ENCODE data around the gene FAM83G.

The FAM83G gene

DNA sequence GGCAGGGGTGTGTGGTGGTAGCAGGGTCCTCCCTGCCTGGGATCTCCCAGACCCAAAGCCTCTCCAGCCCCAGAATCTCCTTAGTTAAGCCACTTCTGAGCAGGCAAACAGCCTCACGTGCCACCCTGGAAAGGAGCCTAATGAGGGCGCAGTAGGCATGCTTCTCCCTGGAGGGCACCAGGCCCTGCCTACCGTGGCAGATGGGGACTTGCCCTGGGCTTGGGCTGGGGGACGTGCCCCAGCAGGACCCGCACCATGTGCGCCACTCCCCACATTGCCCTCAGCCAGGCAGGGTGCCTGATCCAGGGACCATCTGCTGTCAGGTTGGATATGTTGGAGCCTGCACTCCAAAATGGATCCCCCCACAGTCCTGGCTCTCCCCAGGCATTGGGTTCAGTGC is 14.2 kb downstream of the FAM83G start:
- Mint-ChIP-seq H3K27me3 (no peaks in the 10 kb centered on the region), H3K4me1 (peaks cover 25% of the 10 kb centered on the region), H3K9me3 (peaks cover 4% of the 10 kb centered on the region), H3K27ac (no peak overlapping the region), H3K36me3 (peaks cover 12% of the 10 kb centered on the region), H3K4me3 (no peak overlapping the region)

DNA sequence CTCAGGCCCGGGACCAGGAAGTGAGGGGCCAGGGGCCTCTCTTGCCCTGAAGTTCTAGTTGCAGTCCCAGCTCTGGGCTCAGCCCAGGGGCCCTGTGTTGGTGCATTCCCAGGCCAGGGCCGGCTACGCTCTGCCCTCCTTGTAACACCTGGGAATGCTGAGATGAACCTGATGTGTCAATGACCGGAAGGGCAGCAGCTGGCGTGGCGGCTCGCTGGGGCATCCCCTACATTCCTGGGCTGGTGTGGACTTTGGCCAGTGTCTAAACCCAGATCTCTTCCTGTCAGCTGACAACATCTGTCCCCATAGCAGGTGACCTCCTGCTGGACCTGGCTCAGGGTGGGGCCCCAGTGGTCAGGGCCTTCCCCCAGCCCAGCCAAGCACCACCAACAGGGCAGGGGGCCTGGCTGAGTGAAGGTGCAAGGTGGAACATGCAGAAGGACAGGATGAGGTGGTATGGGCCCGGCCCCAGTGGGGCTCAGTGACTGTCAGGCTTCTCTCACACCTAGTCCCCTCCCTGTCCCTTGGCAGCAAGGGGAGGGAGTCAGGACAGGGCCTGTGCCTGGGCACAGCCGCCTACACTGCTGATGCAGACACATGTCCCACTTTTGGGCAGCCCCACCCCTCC is 15.9 kb downstream of the FAM83G start:
- Mint-ChIP-seq H3K4me1 (peaks cover 13% of the 10 kb centered on the region), H3K9me3 (no peaks in the 10 kb centered on the region), H3K36me3 (peaks cover 7% of the 10 kb centered on the region), H3K4me3 (no peak overlapping the region), H3K27ac (no peak overlapping the region), H3K27me3 (no peaks in the 10 kb centered on the region)

- H3K4me3 Mint-ChIP-seq = no peak overlapping the region
- H3K27ac Mint-ChIP-seq = no peak overlapping the region
- H3K36me3 Mint-ChIP-seq = peaks cover 4% of the 10 kb centered on the region
- H3K4me1 Mint-ChIP-seq = peaks cover 6% of the 10 kb centered on the region
- no peaks in the 10 kb centered on the region for H3K9me3 Mint-ChIP-seq
- no peaks in the 10 kb centered on the region for H3K27me3 Mint-ChIP-seq
These were observed 16.6 kb downstream of the FAM83G start for GRCh38 chr17:18987862-18988545.

DNA sequence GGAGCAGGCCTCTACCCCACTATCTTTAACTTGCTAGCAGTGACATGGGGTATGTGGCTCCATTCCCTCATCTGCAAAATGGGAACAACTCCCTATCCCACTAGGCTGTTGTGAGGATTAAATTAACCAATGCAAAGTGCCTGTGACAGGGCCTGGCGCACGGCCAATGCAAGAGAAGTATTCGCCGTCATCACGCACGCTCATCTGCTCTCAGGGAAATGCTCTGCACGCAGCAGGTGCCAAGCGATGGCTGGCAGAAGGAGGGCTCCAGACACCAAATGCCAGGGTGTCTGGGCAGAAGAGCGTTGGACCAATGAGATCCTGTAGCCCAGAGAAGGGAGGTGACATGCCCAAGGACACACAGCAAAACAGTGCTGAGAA is 17.3 kb downstream of the FAM83G start:
- H3K27me3 Mint-ChIP-seq = no peaks in the 10 kb centered on the region
- no peak overlapping the region for H3K27ac Mint-ChIP-seq
- H3K36me3 Mint-ChIP-seq = peaks cover 4% of the 10 kb centered on the region

DNA sequence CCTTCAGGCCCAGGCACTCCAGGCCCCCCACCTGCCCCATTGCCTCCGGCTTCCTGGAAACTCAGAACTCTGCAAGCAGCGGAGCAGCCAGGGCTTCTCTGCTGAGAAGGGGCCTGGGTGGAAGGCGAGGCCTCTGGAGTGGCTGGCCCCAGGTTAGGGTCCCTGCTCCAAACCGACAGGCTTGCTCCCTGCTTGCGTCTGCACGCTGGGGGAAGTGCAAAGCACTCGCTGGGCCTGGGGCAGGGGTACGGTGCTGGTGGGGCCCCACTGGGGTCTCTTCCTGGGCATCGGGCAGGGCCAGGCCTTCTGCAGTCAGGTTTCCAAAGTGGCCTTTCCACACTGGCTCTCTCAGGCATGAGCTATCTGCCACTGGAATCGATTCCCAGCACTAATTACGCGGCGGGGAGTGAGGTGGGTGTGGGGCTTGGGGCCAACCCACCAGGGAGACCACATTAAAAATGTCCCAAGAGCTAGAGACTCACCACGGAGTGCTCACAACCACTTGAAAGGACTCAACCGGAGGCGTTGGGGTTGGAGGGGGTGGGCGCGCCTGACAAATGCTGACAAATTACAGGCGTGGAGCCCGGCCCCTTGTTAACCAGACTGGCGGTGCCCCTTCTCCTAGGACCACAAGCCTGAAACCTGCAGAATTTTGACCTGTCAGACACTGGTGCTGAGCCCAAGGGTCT is 17.9 kb downstream of the FAM83G start:
- Mint-ChIP-seq H3K4me1 (no peaks in the 10 kb centered on the region), H3K27ac (no peak overlapping the region), H3K27me3 (no peaks in the 10 kb centered on the region), H3K4me3 (no peak overlapping the region), H3K9me3 (no peaks in the 10 kb centered on the region), H3K36me3 (peaks cover 4% of the 10 kb centered on the region)

More for the DNA sequence above, 17.3 kb downstream of the FAM83G start:
- no peaks in the 10 kb centered on the region for H3K9me3 Mint-ChIP-seq
- no peaks in the 10 kb centered on the region for H3K4me1 Mint-ChIP-seq
- H3K4me3 Mint-ChIP-seq = no peak overlapping the region

DNA sequence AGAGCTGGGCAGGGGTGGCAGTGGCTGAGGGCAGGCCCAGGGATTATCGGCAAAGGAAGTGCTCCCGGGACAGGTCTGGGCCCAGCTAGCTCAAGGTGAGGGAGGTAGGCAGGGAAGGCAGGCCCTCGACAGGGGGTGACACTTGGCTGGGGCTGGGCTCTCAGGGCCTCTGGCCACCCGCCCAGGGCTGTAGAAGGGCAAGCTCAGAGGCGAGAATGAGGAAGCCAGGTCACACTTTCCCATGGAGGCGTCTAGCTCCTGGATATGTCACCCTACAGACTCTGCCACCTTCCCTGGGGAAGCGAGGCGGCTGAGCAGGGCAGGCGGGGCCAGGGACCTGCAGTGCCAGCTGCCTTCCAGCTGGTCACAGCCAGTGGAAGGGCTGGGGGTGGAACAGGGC is 19.1 kb downstream of the FAM83G start:
- no peaks in the 10 kb centered on the region for H3K9me3 Mint-ChIP-seq
- no peak overlapping the region for H3K27ac Mint-ChIP-seq
- peaks cover 4% of the 10 kb centered on the region for H3K36me3 Mint-ChIP-seq

GRCh38 chr17:18984273-18985114 is 20.1 kb downstream of the FAM83G start:
- no peak overlapping the region for H3K27ac Mint-ChIP-seq
- no peaks in the 10 kb centered on the region for H3K4me1 Mint-ChIP-seq
- peaks cover 4% of the 10 kb centered on the region for H3K36me3 Mint-ChIP-seq
- H3K27me3 Mint-ChIP-seq = no peaks in the 10 kb centered on the region
- H3K4me3 Mint-ChIP-seq = no peak overlapping the region
- H3K9me3 Mint-ChIP-seq = no peaks in the 10 kb centered on the region

More for the DNA sequence above, 19.1 kb downstream of the FAM83G start:
- Mint-ChIP-seq H3K4me3 (no peak overlapping the region), H3K27me3 (no peaks in the 10 kb centered on the region), H3K4me1 (no peaks in the 10 kb centered on the region)

GRCh38 chr17:18981642-18982424 is 22.7 kb downstream of the FAM83G start:
- no peak overlapping the region for H3K4me3 Mint-ChIP-seq
- no peaks in the 10 kb centered on the region for H3K9me3 Mint-ChIP-seq
- no peaks in the 10 kb centered on the region for H3K4me1 Mint-ChIP-seq
- peaks cover 3% of the 10 kb centered on the region for H3K36me3 Mint-ChIP-seq
- H3K27ac Mint-ChIP-seq = peak overlapping the region; percentile 23
- H3K27me3 Mint-ChIP-seq = no peaks in the 10 kb centered on the region

DNA sequence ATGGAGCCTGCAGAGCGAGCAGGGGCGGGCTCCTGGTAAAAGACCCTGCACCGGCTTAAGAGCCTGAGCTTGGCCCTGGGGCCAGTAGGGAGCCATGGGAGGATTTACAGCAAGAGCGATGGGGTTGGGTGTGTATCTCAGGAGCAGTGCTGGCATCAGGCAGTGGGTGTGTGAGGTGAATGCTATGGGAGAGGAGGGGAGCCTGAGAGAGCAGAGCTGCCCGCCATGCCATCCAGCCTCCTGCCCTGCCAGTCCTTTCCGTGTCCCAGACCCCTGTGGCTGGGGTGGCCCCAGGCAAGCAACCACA is 23.3 kb downstream of the FAM83G start:
- no peak overlapping the region for H3K27ac Mint-ChIP-seq
- H3K4me1 Mint-ChIP-seq = no peaks in the 10 kb centered on the region
- H3K27me3 Mint-ChIP-seq = no peaks in the 10 kb centered on the region
- no peaks in the 10 kb centered on the region for H3K9me3 Mint-ChIP-seq
- no peak overlapping the region for H3K4me3 Mint-ChIP-seq
- H3K36me3 Mint-ChIP-seq = peaks cover 4% of the 10 kb centered on the region

DNA sequence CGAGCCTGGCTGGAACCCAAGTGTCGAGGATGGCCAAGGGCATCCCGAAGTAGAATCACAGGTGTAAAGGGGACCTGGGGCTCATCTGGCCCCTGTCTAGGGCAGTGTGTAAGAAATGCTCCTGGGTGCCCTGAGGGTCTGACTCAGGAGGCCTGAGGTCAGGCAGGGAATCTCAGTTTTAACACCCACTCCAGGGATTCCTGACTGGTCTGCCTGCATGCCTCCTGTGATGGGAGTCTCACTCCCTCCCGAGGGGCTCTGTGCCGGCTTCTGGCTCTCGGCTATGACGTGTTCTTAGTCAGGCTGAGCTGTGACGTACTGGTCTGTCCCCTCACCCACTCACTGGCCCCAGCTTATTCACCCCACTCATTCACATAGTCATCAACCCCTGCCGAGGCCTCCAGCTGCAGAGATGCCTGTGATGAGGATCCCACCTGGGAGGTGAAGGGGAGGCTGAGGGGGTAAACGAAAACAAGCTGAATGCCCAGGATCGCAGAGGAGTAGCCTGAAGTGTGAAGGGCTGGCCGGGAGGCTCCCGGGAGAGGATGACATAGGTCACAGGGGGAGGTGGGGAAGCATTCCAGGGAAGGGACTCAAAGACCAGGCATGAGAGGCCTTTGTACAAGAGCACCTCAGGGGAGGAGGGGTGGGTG is 23.8 kb downstream of the FAM83G start:
- Mint-ChIP-seq H3K9me3 (no peaks in the 10 kb centered on the region), H3K27ac (no peak overlapping the region), H3K36me3 (peaks cover 1% of the 10 kb centered on the region), H3K4me1 (no peaks in the 10 kb centered on the region), H3K4me3 (no peak overlapping the region), H3K27me3 (no peaks in the 10 kb centered on the region)

DNA sequence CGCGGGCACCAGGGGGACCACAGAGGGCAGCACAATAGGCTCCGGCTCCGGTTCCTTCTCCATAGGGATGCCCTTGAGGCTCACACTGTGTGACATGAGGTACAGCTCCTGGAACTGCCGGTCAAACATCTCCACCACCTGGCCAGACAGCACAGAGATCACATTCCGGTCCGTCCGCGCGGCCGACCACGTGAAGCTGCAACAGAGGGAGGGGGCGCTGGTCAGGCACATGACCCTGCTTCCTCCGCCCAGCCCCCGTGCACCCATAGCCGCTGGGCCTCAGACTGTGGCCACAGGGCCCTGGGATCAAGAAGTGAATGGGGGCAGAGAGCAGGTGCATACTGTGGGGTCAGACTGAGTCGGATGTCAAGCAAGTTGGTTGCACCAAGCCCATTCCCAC is 25.9 kb downstream of the FAM83G start:
- H3K27me3 Mint-ChIP-seq = no peaks in the 10 kb centered on the region
- peaks cover 1% of the 10 kb centered on the region for H3K36me3 Mint-ChIP-seq
- no peak overlapping the region for H3K4me3 Mint-ChIP-seq
- no peaks in the 10 kb centered on the region for H3K9me3 Mint-ChIP-seq
- peaks cover 8% of the 10 kb centered on the region for H3K4me1 Mint-ChIP-seq
- no peak overlapping the region for H3K27ac Mint-ChIP-seq

DNA sequence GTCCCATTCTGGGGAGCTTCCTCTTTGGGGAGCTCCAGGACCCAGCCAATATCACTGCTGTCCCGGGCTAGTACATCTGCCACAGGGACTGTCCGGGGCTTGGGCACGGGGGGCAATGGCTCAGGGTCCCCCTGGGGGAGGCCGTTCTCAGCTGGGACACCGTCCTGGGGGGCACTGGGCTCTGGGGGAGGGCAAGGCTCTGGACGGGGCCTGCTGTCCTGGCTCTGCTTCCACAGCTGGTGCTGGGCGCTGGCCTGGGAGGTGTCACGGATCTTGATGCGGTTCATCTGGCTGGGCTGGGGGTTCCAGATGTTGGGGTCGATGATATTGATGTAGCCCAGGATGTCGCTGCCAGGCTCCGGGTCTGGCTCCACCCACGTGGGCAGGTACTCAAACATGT is 26.5 kb downstream of the FAM83G start:
- peaks cover 3% of the 10 kb centered on the region for H3K36me3 Mint-ChIP-seq
- no peaks in the 10 kb centered on the region for H3K27me3 Mint-ChIP-seq
- no peak overlapping the region for H3K27ac Mint-ChIP-seq
- H3K9me3 Mint-ChIP-seq = no peaks in the 10 kb centered on the region
- peaks cover 8% of the 10 kb centered on the region for H3K4me1 Mint-ChIP-seq
- no peak overlapping the region for H3K4me3 Mint-ChIP-seq

DNA sequence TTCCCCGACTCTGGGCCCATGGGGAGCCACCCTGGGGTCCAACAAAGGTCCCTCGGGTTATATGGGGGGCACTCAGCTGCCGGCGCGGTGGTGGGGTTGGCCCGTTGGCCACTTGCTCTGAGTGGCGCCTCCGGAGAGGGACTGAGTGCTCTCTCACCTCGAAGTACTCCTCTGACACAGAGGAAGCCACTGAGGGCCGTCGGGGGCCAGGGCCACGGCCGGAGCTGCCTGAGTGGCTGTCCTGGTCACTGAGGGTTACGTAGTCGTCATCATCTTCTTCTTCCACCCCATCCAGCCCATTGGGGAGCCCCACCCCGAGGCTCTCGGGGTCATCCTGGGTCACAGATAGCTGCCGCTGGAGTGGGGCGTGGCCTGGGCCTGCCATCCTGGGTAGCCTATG is 26.9 kb downstream of the FAM83G start:
- Mint-ChIP-seq H3K27ac (no peak overlapping the region), H3K4me3 (no peak overlapping the region), H3K4me1 (peaks cover 8% of the 10 kb centered on the region), H3K36me3 (peaks cover 3% of the 10 kb centered on the region), H3K9me3 (no peaks in the 10 kb centered on the region), H3K27me3 (no peaks in the 10 kb centered on the region)

GRCh38 chr17:18977021-18977420 is 27.5 kb downstream of the FAM83G start:
- Mint-ChIP-seq H3K36me3 (peaks cover 3% of the 10 kb centered on the region), H3K4me3 (no peak overlapping the region), H3K4me1 (peaks cover 8% of the 10 kb centered on the region), H3K27me3 (no peaks in the 10 kb centered on the region), H3K9me3 (no peaks in the 10 kb centered on the region), H3K27ac (no peak overlapping the region)

GRCh38 chr17:18976201-18976600 is 28.4 kb downstream of the FAM83G start:
- no peaks in the 10 kb centered on the region for H3K27me3 Mint-ChIP-seq
- no peaks in the 10 kb centered on the region for H3K9me3 Mint-ChIP-seq
- peaks cover 3% of the 10 kb centered on the region for H3K36me3 Mint-ChIP-seq
- no peak overlapping the region for H3K4me3 Mint-ChIP-seq
- no peak overlapping the region for H3K27ac Mint-ChIP-seq
- H3K4me1 Mint-ChIP-seq = peaks cover 8% of the 10 kb centered on the region
